HG03378 (cell line): ENCODE data around the gene PADI3.
"Not testable (repeated sequence)": the region's sequence is repeated elsewhere in the genome, so short reads cannot be mapped to it uniquely, and the experiment has no call there.

Experiments used
- ATAC-seq: cut with Tn5 transposase; IDR thresholded peaks from one replicate; pipeline ENCODE4 v1.9.1; 2021; ENCODE audit warnings: mild to moderate bottlenecking, moderate library complexity; ENCODE audit not compliant: unreplicated experiment

The PADI3 gene

DNA sequence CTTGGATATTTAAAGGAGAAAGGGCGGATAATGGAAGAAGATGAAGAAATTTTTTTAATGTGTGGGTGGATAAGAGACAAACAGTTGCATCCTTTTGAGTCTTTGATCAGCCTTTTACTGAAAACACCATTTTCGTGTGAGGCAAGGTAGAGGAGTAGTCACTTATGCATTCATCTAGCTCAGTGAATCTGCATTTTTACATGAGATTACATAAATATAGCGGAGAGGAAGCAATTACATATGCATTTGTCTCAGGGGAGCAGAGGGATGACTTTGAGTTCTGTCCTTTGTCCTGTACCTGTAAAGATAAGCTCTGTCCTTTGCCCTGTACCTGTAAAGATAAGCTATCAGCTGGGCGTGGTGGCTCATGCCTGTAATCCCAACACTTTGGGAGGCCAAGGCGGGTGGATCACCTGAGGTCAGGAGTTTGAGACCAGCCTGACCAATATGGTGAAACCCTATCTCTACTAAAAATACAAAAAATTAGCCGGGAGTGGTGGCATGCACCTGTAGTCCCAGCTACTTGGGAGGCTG is 73.0 kb downstream of the PADI3 start:
- not testable (repeated sequence) for ATAC-seq

DNA sequence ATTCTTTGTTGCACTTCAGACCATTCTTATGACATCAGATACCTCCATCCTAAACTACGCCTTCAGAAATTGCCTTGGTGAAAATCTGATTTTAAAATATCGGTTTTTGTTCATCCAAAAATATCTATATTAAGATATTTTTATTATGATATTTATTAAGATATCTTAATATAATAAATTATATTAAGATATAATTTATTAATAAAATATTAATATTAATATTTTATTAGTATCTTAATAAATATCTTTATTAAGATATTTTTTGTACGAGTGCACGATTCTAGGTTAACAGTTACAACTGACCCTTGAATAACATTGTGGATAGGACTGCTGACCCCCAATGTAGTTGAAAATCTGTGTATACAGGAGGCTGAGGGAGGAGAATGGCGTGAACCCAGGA is 80.0 kb downstream of the PADI3 start:
- ATAC-seq: no peak

DNA sequence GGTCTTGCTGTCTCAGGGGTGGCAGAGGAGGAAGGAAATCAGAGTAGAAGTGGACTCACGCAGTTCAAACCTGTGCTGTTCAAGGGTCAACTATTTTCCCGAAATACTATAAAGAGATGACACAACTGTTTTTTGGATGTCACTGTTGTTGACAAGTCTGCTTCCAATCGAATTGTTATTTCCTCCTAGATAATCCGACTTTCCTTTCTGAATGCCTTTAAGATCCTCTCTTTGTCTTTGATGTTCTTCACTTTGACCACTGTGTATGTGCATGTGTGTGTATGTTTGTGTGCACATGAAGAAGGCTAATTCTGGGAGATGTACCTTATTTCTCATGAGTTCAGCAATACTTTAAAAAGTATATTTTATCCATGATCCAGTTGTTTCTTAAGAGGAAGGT is 80.7 kb downstream of the PADI3 start:
- ATAC-seq: no peak

DNA sequence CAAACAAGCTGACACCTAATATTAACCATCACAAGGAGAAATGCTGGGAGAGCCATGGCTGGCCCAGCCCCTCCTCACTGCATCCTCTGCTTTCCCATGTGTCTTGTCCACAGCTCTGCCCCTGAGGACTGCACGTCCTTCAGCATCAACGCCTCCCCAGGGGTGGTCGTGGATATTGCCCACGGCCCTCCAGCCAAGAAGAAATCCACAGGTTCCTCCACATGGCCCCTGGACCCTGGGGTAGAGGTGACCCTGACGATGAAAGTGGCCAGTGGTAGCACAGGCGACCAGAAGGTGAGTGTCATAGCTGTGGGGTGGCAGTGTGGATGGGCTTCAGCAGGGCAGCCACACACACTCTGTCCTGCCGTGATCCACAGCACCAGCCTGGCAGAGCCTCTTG is 82.0 kb downstream of the PADI3 start:
- ATAC-seq: no peak

DNA sequence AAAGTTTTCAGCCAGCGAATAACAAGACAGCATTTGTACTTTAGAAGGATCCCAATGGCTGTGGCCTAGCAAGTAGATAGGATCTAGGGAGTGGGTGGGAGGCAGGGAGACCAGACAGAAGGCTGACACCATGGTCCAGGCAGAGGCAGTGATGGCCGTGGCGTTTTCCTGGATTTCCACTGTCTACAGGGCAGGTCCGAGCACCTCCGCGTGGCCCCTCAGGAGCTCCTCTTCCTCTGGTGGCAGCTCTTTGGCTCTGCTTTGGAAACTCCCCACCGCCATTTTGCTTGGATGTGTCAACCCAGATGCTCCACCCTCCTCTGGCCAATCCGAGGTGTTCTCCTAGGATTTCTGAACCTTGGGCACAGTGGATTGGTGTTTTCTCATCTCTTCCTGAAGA is 84.2 kb downstream of the PADI3 start:
- no peak for ATAC-seq
